Prostate gland (tissue), 2 donors: ENCODE data around the gene PPP1R8. TPM values are rescaled to one million over a fixed set of nuclear protein-coding genes. Genes with fewer than 3 reads are reported as not detected.

Experiments used
- DNase-seq: peaks from one replicate; pipeline ENCODE4 v3.0.0-alpha.2; 2019; ENCODE audit warnings: low spot score
- H3K27ac ChIP-seq, 2 donors: fragments of 200-600 bp; sonication (generic); 2 replicates each; pipeline ENCODE4 v1.5.1; 2017 to 2019
- H3K27me3 ChIP-seq: fragments of 200-600 bp; sonication (generic); replicated peaks from 2 replicates; pipeline ENCODE4 v1.5.1; 2019; ENCODE audit not compliant: insufficient read depth
- H3K36me3 ChIP-seq, 2 donors: fragments of 200-600 bp; sonication (generic); 1 replicate in 1 of 2; 2 replicates in 1 of 2; pipeline versions ENCODE4 v1.5.1 to v1.8.1; 2017 to 2019
- H3K4me1 ChIP-seq: fragments of 200-600 bp; sonication (generic); replicated peaks from 2 replicates; pipeline ENCODE4 v1.5.1; 2019
- H3K4me3 ChIP-seq, 2 donors: fragments of 200-600 bp; sonication (generic); 2 replicates each; pipeline ENCODE4 v1.5.1; 2017 to 2019
- H3K9me3 ChIP-seq: fragments of 200-600 bp; sonication (generic); 2 replicates; pipeline ENCODE4 v1.5.1; 2017
- POLR2A ChIP-seq: fragments of 450-650 bp; IDR thresholded peaks from one replicate; pipeline ENCODE4 v1.6.1; 2016; ENCODE audit warnings: antibody characterized with exemption, mild to moderate bottlenecking
- POLR2AphosphoS5 ChIP-seq: sonication (generic); formaldehyde crosslinking; IDR thresholded peaks from one replicate; pipeline ENCODE4 v1.6.1; 2017; ENCODE audit warnings: antibody characterized with exemption
- WGBS: methylation state at CpG from one replicate; pipeline ENCODE4 v1.1.5; 2018; 5-methylcytosine and 5-hydroxymethylcytosine counted together
- intact Hi-C: fragments of 100-400 bp; cut with DNase I; formaldehyde crosslinking; loops from one replicate; pipeline ENCODE4 v1.14.2; 2022
- total RNA-seq, 2 donors: library from RNA; depleted of rRNA; stranded (reverse); fragments of >200 nt; gene quantifications; one replicate each; pipeline ENCODE4 v1.1.0, GENCODE V29; 2016
- TF ChIP-seq, protein P1 (sequence below), 4 experiments: fragments of 200-600 bp in 2 of 4; fragments of 450-650 bp in 2 of 4; sonication (generic) in 2 of 4; IDR thresholded peaks; 1 replicate in 3 of 4; 2 replicates in 1 of 4; pipeline ENCODE4 v1.5.1; 2016 to 2019; ENCODE audit warnings: antibody characterized with exemption in 4 of 4, mild to moderate bottlenecking in 2 of 4, moderate library complexity in 2 of 4

PPP1R8 gene
- total RNA-seq, 2 donors from 2014 or later = 37.8 to 64.5 TPM

DNA sequence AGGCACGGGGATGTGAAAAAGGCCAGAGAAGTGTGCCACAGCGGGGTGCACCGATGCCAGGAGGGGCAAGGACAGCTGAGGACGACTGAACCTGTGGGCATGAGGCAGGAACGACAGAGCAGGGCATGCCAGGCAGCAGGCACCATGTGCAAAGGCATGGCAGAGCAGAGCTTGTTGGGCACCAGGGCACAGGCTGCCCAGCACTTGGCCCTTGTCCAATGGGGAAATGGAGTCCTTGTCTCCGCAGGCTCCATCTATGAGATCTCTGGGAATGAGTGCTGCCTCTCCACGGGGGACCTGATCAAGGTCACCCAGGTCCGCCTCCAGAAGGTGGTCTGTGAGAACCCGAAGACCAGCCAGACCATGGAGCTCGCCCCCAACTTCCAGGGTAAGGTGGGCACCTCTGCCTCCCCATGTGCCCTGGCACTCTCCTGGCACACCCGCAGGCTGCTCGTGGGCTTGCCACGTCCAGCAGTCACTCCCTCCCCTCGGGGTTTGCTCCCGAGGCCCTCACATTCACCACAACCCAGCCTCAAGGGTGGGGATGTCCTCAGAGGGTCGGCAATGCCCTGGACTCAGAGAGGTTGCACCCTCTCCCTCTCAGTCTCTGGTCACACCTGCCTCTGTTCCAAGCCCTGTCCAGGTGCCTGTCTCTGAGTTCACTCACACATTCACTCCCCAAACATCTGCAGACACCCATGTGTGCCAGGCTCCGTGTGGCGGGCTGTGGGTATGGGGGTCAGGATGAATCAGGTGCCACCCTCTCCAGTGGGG lies 45.9 kb downstream of the PPP1R8 start:
- no peak for DNase-seq
- no peaks in the 10 kb centered on the region for H3K27me3 ChIP-seq
- no peaks in the 10 kb centered on the region for H3K36me3 ChIP-seq
- TF ChIP-seq, protein P1, sequence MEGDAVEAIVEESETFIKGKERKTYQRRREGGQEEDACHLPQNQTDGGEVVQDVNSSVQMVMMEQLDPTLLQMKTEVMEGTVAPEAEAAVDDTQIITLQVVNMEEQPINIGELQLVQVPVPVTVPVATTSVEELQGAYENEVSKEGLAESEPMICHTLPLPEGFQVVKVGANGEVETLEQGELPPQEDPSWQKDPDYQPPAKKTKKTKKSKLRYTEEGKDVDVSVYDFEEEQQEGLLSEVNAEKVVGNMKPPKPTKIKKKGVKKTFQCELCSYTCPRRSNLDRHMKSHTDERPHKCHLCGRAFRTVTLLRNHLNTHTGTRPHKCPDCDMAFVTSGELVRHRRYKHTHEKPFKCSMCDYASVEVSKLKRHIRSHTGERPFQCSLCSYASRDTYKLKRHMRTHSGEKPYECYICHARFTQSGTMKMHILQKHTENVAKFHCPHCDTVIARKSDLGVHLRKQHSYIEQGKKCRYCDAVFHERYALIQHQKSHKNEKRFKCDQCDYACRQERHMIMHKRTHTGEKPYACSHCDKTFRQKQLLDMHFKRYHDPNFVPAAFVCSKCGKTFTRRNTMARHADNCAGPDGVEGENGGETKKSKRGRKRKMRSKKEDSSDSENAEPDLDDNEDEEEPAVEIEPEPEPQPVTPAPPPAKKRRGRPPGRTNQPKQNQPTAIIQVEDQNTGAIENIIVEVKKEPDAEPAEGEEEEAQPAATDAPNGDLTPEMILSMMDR (IDR thresholded peaks at IDR 0.05) = no peak
- TF ChIP-seq POLR2A (no peak), POLR2AphosphoS5 (no peak)
- no peak overlapping the region for H3K27ac ChIP-seq
- no peak overlapping the region for H3K4me3 ChIP-seq
- 86% methylated on average over 17 of the region's 18 CpGs for WGBS
- intact Hi-C loops = no loop called here
- no peaks in the 10 kb centered on the region for H3K4me1 ChIP-seq
- no peaks in the 10 kb centered on the region for H3K9me3 ChIP-seq

- TF ChIP-seq, protein P1 (IDR thresholded peaks at IDR 0.05) = no peak
- TF ChIP-seq POLR2A (no peak), POLR2AphosphoS5 (no peak)
- H3K27ac ChIP-seq = no peak overlapping the region
- no peaks in the 10 kb centered on the region for H3K36me3 ChIP-seq
- WGBS = 98% methylated on average over 2 of the region's 2 CpGs
- no peak overlapping the region for H3K4me3 ChIP-seq
- intact Hi-C loops = no loop called here
- no peaks in the 10 kb centered on the region for H3K4me1 ChIP-seq
- H3K27me3 ChIP-seq = no peaks in the 10 kb centered on the region
- DNase-seq = no peak
- H3K9me3 ChIP-seq = no peaks in the 10 kb centered on the region
Measured at GRCh38 chr1:27877115-27877416, 46.5 kb downstream of the PPP1R8 start.

DNA sequence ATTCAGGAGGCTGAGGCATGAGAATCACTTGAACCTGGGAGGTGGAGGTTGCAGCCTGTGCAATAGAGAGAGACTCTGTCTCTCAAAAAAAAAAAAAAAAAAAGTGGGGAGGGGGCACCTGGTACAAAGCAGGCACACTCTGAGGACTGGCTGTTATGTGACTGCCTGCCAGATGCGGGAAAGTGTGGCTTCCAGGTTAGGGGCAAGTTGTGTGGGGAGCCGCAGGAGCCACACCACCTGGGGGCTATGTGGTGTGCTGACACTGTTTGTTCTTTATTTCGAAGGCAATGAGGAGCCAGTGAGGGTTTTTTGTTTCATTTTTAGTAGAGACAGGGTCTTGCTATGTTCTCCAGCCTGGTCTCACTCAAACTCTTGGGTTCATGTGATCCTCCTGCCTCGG lies 47.5 kb downstream of the PPP1R8 start:
- intact Hi-C loops = no loop called here
- 79% methylated on average over 4 of the region's 4 CpGs for WGBS

GRCh38 chr1:27878787-27879335 lies 48.3 kb downstream of the PPP1R8 start:
- no peak overlapping the region for H3K4me3 ChIP-seq
- 58% methylated on average over 8 of the region's 8 CpGs for WGBS

More for the DNA sequence above, 47.5 kb downstream of the PPP1R8 start:
- Histone ChIP-seq H3K27me3 (no peaks in the 10 kb centered on the region), H3K36me3 (no peaks in the 10 kb centered on the region), H3K4me1 (no peaks in the 10 kb centered on the region), H3K27ac (no peak overlapping the region), H3K9me3 (no peaks in the 10 kb centered on the region), H3K4me3 (no peak overlapping the region)
- DNase-seq = no peak
- no peak for TF ChIP-seq POLR2AphosphoS5
- no peak for TF ChIP-seq POLR2A
- TF ChIP-seq, protein P1 (IDR thresholded peaks at IDR 0.05) = no peak

More at GRCh38 chr1:27878787-27879335, 48.3 kb downstream of the PPP1R8 start:
- H3K4me1 ChIP-seq = no peaks in the 10 kb centered on the region
- no peak for DNase-seq
- TF ChIP-seq, protein P1 (IDR thresholded peaks at IDR 0.05) = no peak
- TF ChIP-seq POLR2A (no peak), POLR2AphosphoS5 (no peak)
- H3K27ac ChIP-seq = no peak overlapping the region
- no peaks in the 10 kb centered on the region for H3K27me3 ChIP-seq
- H3K9me3 ChIP-seq = no peaks in the 10 kb centered on the region
- H3K36me3 ChIP-seq = no peaks in the 10 kb centered on the region
- intact Hi-C loops = no loop called here
